CD4-positive, alpha-beta T cell treated with Interleukin-6 at 100 ng/mL for 8 hours (primary cell): ENCODE results near the gene FAM83G.
A peak's percentile ranks its signal among the peaks of the same experiment; 100 is the strongest.

Experiments used
- DNase-seq: peaks from one replicate; pipeline ENCODE4 v3.0.0-alpha.2; 2020; ENCODE audit warnings: mixed read lengths, low spot score

Gene FAM83G

DNA sequence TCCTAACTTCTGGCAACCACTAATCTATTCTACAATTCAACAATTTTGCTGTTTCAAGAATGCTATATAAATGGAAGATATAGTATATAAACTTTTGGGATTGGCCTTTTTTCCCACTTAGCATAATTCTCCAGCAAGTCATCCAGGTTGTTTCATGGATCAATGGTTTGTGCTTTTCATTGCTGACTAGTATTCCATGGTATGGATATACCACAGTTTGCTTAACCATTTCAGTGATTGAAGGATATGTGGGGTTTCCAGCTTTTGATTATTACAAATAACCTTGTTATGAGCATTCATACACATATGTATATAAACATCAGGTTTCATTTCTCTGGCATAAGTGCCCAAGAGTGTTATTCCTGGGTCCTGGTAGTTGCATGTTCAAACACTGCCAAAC is 2.1 kb upstream of the FAM83G start:
- no peak for DNase-seq

DNA sequence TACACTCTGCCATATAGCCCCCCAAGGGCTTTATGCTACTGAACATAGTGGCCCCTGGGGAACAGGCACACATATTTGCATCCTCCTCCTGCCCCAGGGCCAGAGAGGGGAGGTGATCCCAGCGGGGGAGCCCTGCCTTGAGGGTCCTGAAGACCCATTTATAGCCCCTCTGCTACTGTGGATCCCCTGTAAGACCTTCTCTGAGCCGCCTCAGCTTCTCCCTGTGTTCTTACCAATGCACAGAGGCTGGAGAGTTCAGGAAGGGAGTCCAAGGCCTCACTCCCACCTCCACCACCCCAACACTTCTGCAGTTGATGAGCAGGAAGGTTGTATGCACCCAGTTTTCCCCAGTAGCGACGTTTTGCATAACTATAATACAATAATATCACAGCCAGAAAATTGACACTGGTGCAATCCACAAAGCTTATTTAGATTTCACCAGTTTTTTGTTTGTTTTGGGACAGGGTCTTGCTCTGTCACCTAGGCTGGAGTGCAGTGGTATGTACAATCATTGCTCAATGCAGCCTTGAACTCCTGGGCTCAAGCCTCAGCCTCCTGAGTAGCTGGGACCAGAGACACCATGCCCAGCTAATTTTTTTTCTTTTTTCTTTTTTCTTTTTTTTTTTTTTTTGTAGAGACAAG is 1.3 kb upstream of the FAM83G start:
- DNase-seq = no peak

DNA sequence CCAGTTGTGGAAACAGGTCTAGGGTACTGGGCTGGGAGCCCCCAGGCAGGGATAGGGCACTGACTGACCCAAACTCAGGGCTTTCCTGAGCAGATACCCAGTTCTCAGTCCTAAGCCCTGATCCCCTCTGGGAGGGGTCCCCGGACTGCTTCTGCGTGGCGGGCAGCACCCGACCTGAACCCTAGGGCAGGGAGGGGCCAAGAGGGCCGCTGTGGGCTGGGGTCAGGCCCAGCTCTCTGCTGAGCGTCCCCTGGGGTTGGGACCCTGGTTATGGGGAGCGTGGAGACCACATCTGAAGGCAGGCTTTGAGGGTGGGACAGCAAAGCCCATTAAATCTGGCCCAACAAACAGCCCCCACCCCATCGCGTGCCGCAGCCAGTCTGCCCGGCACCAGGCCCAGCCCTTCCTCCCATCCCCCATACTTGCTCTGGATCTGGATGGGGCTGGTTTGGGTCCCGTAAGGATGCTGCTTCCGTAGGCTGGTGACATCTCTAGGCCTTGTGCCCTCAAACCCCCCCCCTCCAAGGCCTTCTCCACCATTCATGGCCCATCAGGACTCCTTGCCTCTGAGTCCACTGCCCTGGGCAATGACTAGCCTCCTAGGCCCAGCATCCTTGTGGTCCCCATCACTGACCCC is 691 bp upstream of the FAM83G start:
- no peak for DNase-seq

GRCh38 chr17:19003543-19004420 is 782 bp downstream of the FAM83G start:
- DNase-seq = peak; percentile 33

DNA sequence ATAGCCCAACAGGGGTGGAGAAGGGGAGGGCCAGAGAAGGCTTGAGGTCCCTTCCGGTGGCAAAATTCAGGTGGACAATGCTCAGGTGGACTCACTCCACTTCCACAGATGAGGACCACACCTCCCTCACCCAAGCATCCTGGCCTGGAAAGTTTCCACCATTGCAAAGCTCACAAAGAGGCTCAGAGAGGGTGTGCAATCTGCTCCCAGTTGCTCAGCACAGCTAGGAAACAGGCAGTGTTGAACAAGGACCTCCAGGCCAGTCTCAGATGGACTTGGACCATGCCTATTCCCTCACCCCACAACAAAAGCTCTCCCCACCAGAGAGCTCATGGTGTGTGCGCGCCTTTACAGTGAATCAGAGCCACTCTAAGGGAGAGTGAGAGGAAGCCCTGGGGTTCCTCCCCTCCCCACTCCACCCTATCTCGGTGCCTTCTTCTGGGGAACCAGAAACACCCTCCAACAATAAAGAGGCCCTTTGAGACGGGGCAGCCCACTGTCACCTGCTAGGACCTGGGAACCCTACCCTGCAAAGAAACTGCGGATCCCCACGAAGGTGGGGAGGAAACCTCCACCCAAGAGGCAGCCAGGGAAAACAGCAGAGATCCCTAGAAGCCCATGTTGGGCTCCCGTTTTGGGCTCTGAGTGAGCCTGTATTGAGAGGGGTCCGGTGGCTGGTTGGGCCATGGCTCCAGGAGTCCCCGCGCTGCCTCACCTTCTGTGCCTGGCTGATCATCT is 1.6 kb downstream of the FAM83G start:
- peak; percentile 17 for DNase-seq

DNA sequence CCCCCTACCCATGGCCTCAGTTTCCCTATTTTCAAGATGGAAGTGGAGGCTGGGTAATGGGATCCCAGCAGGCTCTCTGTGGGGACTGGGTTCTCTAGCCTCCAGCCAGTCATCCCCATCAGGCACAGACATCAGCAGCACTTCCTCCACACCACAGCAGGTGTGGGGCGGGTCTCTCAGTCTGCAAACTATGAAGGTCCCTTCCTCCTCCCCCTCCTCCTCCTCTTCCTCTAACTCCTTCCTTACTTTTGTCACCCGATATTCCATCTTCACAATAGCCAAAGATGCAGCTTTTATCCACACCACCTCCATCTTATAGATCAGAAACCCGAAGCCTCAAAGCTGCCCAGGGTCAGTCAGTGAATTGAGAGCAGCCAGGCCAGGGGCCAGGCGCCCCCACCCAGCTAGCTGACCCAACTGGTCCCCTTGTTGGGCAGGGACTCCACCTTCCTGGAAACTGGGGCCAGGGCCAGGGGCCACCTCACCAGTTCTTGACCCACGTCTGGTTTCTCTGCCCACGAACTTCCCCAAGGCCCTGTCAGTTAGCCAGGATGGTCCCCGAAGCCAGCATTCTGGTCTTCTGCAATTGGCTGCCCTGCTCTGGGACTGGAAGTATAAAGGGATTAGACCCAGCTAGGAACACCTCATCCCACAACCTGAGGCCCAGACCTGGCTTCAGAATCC is 2.5 kb downstream of the FAM83G start:
- no peak for DNase-seq

DNA sequence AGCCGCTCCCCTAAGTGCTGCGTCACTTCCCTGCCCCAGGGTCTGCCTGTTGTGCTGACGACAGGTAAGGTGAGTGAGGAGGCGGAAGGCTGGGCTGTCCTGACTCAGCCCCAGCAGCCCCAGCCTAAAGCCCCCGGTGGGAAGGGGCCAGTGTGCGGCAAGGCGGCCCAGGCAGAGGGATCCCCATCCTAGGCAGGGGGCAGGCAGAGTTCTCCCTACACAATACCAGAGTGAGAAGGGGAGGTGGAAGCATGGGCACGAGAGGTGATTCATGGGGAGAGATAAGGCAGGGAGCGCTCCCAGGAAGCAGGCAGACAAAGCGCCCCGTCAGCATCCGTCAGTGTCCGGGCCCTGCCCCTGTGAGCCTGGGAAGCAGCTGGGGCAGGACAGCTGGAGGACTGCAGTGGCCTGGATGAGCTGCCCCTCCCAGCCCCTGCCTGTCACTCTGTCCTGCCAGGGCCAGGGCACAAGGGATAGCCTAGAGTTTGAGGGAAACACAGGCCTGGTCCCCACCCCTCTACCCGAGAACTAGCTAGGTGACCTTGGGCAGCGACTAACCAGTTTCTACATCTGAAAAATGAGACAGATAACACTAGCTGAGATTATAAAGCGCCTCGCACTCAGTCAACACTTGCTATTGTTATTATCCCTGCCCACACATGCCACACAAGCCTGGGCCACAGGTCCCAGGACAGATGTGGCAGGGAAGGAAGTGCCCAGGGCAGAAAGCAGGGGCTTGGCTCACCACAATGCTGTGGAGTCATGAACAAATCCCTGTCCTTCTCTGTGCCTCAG is 3.8 kb downstream of the FAM83G start:
- no peak for DNase-seq

GRCh38 chr17:18999911-19000310 is 4.7 kb downstream of the FAM83G start:
- no peak for DNase-seq

- DNase-seq = no peak
Measured at GRCh38 chr17:18999394-18999793, 5.2 kb downstream of the FAM83G start.

DNA sequence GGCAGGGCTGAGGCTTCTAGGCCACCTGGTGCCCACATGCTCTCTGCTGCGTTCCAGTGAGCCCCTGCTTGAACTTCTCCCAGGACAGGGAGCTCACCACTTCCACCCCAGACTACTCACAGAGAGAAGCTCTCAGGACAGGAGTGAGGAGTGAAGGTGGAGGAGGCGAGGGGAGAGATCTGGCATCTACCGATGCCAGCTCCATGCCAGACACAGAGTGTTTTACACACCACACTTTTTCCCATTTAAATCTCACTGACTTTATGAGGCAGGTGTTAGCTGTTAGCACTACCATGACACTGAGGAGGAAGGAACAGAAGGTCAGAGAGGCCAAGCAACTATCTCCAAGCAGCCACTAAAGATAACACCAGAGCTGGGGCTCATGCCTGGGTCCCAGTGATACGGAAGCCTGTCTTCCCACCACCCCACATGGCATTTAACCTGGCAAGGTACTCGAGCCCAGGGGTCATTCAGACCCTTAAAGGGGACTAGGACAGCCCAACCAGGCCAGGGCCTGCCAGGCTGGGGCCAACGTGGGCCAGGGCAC is 6.8 kb downstream of the FAM83G start:
- no peak for DNase-seq

- no peak for DNase-seq
Measured at GRCh38 chr17:18996458-18996857, 8.1 kb downstream of the FAM83G start.

DNA sequence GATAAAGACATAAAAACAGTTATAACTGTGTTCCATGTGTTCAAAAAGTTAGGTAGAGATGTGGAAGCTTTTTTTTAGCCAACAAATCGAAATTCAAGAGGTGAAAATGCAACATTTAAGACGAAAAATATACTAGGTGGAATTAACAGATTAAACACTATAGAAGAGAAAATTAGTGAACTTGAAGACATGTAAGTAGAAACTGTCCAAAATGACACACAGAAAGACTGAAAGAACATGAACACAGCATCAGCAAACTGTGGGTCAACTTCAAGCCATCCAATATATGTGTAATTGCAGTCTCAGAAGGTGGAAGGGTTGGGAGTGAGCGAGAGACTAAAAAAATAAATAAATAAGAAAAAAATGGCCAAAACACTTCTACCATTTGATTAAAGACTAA is 9.3 kb downstream of the FAM83G start:
- no peak for DNase-seq

GRCh38 chr17:18994631-18995030 is 9.9 kb downstream of the FAM83G start:
- DNase-seq = no peak

GRCh38 chr17:18993905-18994526 is 10.5 kb downstream of the FAM83G start:
- no peak for DNase-seq

- peak; percentile 44 for DNase-seq
Measured at GRCh38 chr17:18992454-18993130, 12.0 kb downstream of the FAM83G start.

DNA sequence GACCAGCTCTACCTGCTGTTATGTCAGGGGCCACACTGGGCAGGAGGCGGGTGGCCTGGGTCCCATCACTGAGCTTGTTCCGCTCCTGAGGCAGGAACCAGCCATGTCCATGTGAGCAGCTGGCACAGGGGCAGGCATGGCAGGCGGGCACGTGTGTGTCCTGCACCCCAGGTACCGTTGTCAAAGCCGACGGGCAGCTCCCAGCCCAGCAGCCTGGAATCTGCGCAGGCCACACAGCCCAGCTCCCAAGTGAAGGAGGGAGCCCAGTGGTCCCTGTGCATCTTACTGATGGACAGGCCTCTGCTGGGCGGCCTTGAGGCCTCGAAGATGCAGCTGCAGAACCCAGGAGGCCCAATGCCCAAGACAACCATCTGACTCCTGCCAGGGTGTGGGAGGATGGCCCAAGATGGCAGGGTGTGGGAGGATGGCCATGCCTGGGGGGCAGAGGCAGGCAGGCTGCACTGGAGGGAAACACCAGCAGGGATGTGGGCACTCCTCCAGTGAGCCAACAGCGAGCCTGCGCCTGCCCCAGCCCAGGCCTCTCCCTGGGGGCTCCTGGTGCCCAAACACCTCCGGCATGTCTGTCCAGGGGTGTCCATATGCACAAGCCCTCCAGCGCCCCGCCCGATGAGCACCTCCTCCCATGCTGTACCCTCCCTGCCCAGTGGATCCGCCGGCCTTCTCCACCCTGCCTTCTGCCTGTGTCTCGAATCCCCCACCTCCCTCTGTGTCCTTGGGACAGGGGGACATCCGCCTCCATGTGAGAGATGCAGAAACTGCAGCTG is 12.8 kb downstream of the FAM83G start:
- DNase-seq = no peak

DNA sequence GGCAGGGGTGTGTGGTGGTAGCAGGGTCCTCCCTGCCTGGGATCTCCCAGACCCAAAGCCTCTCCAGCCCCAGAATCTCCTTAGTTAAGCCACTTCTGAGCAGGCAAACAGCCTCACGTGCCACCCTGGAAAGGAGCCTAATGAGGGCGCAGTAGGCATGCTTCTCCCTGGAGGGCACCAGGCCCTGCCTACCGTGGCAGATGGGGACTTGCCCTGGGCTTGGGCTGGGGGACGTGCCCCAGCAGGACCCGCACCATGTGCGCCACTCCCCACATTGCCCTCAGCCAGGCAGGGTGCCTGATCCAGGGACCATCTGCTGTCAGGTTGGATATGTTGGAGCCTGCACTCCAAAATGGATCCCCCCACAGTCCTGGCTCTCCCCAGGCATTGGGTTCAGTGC is 14.2 kb downstream of the FAM83G start:
- DNase-seq = no peak

DNA sequence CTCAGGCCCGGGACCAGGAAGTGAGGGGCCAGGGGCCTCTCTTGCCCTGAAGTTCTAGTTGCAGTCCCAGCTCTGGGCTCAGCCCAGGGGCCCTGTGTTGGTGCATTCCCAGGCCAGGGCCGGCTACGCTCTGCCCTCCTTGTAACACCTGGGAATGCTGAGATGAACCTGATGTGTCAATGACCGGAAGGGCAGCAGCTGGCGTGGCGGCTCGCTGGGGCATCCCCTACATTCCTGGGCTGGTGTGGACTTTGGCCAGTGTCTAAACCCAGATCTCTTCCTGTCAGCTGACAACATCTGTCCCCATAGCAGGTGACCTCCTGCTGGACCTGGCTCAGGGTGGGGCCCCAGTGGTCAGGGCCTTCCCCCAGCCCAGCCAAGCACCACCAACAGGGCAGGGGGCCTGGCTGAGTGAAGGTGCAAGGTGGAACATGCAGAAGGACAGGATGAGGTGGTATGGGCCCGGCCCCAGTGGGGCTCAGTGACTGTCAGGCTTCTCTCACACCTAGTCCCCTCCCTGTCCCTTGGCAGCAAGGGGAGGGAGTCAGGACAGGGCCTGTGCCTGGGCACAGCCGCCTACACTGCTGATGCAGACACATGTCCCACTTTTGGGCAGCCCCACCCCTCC is 15.9 kb downstream of the FAM83G start:
- DNase-seq = no peak
